Thoracic aorta (tissue), 2 donors: ENCODE measurements around the gene ABHD17C. TPM values are rescaled to one million over a fixed set of nuclear protein-coding genes. Genes with fewer than 3 reads are reported as not detected.

Experiments used
- ATAC-seq: fragments of 150-250 bp; one replicate; pipeline ENCODE4 v1.8.0; 2017; ENCODE audit warnings: low read depth; ENCODE audit not compliant: insufficient number of reproducible peaks, low FRiP score
- DNase-seq: peaks from one replicate; pipeline ENCODE4 v3.0.0-alpha.2; 2020; ENCODE audit warnings: low spot score
- H3K27ac ChIP-seq, 2 donors: fragments of 200-600 bp; sonication (generic); 1 replicate in 1 of 2; 2 replicates in 1 of 2; pipeline ENCODE4 v1.5.1; 2016; ENCODE audit warnings: mild to moderate bottlenecking in 2 of 2, moderate library complexity in 2 of 2
- H3K27me3 ChIP-seq: fragments of 200-600 bp; sonication (generic); replicated peaks from 2 replicates; pipeline ENCODE4 v1.6.0; 2016; ENCODE audit warnings: mild to moderate bottlenecking; ENCODE audit not compliant: insufficient read depth
- H3K36me3 ChIP-seq: fragments of 200-600 bp; sonication (generic); one replicate; pipeline ENCODE4 v1.5.1; 2016
- H3K4me1 ChIP-seq, 2 donors: fragments of 200-600 bp; sonication (generic); 1 replicate in 1 of 2; 2 replicates in 1 of 2; pipeline versions ENCODE4 v1.5.1 to v1.6.0; 2016; ENCODE audit warnings: low read depth in 2 of 2, mild to moderate bottlenecking in 1 of 2; ENCODE audit not compliant: control insufficient read depth in 1 of 2
- H3K4me3 ChIP-seq: fragments of 200-600 bp; sonication (generic); 2 replicates; pipeline ENCODE4 v1.5.1; 2016; ENCODE audit warnings: mild to moderate bottlenecking
- H3K9me3 ChIP-seq: fragments of 200-600 bp; sonication (generic); 2 replicates; pipeline ENCODE4 v1.5.1; 2016
- total RNA-seq, 2 donors: library from RNA; depleted of rRNA; stranded (reverse); fragments of >200 nt; gene quantifications; one replicate each; pipeline versions ENCODE4 v1.1.0 to v1.2.3, GENCODE V29; 2016
- TF ChIP-seq, protein P1 (sequence below): fragments of 200-600 bp; sonication (generic); IDR thresholded peaks from one replicate; pipeline ENCODE4 v1.5.1; 2019; ENCODE audit warnings: antibody characterized with exemption

The ABHD17C gene
- total RNA-seq, 2 donors from 2014 or later = 1.6 to 3.0 TPM

DNA sequence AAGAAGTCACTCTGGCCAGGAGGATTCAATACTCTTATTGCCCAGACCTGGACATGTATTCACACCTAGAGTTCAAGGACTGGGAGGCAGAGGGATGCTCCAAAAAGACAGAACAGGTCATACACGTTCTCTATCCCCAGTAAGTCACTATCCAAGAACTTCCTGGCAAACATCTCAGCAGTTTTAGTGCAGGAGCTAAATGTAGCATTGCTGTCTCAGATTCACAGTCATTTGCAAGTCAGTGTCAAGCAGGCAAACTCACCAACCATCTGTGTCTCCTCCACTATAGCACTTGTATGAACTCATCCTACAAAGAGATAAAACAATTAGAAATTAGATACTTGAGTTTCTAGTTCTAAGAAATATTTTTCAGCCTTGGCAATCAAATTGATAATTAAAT is 38.4 kb downstream of the ABHD17C start:
- TF ChIP-seq, protein P1, sequence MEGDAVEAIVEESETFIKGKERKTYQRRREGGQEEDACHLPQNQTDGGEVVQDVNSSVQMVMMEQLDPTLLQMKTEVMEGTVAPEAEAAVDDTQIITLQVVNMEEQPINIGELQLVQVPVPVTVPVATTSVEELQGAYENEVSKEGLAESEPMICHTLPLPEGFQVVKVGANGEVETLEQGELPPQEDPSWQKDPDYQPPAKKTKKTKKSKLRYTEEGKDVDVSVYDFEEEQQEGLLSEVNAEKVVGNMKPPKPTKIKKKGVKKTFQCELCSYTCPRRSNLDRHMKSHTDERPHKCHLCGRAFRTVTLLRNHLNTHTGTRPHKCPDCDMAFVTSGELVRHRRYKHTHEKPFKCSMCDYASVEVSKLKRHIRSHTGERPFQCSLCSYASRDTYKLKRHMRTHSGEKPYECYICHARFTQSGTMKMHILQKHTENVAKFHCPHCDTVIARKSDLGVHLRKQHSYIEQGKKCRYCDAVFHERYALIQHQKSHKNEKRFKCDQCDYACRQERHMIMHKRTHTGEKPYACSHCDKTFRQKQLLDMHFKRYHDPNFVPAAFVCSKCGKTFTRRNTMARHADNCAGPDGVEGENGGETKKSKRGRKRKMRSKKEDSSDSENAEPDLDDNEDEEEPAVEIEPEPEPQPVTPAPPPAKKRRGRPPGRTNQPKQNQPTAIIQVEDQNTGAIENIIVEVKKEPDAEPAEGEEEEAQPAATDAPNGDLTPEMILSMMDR = no peak
- Histone ChIP-seq H3K27me3 (no peaks in the 10 kb centered on the region), H3K4me3 (no peak overlapping the region), H3K9me3 (no peaks in the 10 kb centered on the region), H3K36me3 (no peaks in the 10 kb centered on the region), H3K4me1 (no peaks in the 10 kb centered on the region), H3K27ac (no peak overlapping the region)
- ATAC-seq (no peak), DNase-seq (no peak)

DNA sequence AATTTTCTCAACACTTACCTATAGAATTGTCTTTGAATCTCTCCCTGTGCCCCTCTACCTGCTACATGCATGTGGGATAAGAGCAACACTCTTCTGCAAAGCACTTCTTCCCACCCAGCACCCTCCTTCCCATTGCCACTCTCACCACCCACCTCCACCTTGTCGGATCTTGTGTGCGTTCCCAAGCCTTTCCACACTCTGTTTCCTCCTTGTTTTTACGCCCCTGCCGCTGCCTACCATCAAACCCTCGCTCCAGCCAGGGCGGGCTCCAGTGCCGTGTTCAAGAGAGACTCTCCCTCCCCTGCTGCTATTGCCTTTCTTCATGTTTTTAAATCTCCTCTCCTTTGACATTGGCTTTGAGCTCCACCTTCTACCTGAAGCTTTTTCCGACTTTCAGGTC is 40.2 kb downstream of the ABHD17C start:
- no peak for DNase-seq
- TF ChIP-seq, protein P1 = no peak
- ATAC-seq = no peak
- Histone ChIP-seq H3K27ac (no peak overlapping the region), H3K36me3 (no peaks in the 10 kb centered on the region), H3K4me1 (no peaks in the 10 kb centered on the region), H3K9me3 (no peaks in the 10 kb centered on the region), H3K27me3 (no peaks in the 10 kb centered on the region), H3K4me3 (no peak overlapping the region)

DNA sequence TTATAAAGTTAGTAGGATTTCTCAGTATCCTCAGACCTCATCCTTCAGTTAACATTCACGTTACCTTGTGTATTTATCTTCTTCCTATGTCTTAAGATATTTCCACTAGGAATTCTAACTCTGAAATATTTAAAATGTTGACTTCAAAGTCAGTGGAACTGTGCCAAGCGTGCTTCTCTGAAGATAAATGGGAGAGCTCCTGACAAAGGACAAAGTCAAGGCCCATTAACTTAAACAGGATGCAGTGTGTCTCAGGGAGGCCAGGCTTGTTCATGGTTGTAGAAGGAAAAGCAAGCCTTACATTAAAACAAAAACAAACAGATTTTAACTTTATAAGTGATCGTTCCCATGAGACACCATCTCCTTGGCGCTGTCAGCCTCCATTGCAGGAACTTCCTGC is 41.5 kb downstream of the ABHD17C start:
- no peak overlapping the region for H3K27ac ChIP-seq
- no peak for ATAC-seq

DNA sequence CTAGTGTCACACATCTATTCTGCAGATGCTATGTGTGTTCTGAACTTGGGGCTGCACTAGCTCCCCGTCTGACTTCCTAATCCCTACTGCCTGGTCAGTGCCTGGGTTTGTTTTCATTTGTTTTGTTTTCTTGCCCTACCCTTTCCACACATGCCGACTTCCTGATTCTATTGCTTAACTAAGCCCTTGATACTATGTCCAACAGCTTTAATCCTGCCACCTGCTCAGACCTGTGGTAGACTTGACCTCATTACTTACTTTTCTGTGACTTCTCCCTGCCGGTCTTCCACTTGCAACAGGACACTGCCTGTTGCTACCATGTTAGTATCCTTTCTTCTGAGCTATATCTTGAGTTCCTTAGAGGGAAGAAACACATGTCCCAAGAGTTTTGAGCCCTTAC is 44.8 kb downstream of the ABHD17C start:
- ATAC-seq (no peak), DNase-seq (no peak)
- Histone ChIP-seq H3K9me3 (no peaks in the 10 kb centered on the region), H3K36me3 (no peaks in the 10 kb centered on the region), H3K4me1 (no peaks in the 10 kb centered on the region), H3K4me3 (no peak overlapping the region), H3K27me3 (no peaks in the 10 kb centered on the region), H3K27ac (no peak overlapping the region)
- TF ChIP-seq, protein P1 = no peak

More for the DNA sequence above, 41.5 kb downstream of the ABHD17C start:
- Histone ChIP-seq H3K4me3 (no peak overlapping the region), H3K9me3 (no peaks in the 10 kb centered on the region), H3K4me1 (no peaks in the 10 kb centered on the region), H3K27me3 (no peaks in the 10 kb centered on the region), H3K36me3 (no peaks in the 10 kb centered on the region)
- TF ChIP-seq, protein P1 = no peak
- DNase-seq = no peak

DNA sequence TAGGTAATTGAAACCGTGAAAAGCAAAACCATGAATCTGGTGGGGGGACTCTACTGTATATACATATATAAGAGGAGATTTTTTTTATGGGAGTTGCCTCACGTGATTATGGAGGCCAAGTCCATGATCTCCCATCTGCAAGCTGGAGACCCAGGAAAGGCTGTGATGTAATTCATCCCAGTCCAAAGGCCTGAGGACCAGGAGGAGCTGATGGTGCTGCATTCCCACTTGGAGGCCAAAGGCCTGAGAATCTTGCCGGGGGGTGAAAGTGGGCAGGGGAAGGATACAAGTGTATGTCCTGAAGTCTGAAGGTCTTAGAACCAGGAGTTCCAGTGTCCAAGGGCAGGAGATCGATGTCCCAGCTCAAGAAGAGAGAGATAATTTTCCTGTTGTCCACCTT is 47.0 kb downstream of the ABHD17C start:
- no peaks in the 10 kb centered on the region for H3K9me3 ChIP-seq
- H3K4me3 ChIP-seq = no peak overlapping the region
- H3K36me3 ChIP-seq = no peaks in the 10 kb centered on the region
- DNase-seq (no peak), ATAC-seq (no peak)
- no peaks in the 10 kb centered on the region for H3K4me1 ChIP-seq
- TF ChIP-seq, protein P1 = no peak
- H3K27ac ChIP-seq = no peak overlapping the region
- H3K27me3 ChIP-seq = no peaks in the 10 kb centered on the region
